Measurements from ENCODE around the gene IL17C.

IL17C gene

DNA sequence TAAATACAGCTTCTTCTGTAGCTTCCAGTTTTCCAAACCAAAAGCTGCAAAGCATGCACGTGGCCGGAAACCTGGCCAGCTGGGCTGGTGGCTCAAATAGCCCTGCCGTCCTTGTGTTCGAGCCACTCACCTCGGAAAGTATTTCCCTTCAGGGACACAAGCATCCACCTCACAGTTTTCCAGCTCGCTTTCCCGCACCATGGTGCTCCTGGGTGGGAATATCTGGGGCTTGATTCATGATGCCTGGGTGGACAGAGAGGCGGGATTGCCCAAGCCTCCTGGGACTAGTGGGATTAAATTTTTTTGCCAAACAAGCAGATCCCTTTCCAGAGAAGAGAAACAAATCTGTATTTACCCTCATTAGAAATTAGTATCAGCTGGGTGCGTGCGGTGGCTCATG is 31.6 kb downstream of the IL17C start:
- H3K4me3 ChIP-seq (ENCODE audit: low read depth, low read length) = no peak overlapping the region
- TF ChIP-seq, protein P1, sequence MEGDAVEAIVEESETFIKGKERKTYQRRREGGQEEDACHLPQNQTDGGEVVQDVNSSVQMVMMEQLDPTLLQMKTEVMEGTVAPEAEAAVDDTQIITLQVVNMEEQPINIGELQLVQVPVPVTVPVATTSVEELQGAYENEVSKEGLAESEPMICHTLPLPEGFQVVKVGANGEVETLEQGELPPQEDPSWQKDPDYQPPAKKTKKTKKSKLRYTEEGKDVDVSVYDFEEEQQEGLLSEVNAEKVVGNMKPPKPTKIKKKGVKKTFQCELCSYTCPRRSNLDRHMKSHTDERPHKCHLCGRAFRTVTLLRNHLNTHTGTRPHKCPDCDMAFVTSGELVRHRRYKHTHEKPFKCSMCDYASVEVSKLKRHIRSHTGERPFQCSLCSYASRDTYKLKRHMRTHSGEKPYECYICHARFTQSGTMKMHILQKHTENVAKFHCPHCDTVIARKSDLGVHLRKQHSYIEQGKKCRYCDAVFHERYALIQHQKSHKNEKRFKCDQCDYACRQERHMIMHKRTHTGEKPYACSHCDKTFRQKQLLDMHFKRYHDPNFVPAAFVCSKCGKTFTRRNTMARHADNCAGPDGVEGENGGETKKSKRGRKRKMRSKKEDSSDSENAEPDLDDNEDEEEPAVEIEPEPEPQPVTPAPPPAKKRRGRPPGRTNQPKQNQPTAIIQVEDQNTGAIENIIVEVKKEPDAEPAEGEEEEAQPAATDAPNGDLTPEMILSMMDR (IDR thresholded peaks at IDR 0.05; ENCODE audit: borderline replicate concordance, insufficient read depth, low read depth, low read length) = no peak

DNA sequence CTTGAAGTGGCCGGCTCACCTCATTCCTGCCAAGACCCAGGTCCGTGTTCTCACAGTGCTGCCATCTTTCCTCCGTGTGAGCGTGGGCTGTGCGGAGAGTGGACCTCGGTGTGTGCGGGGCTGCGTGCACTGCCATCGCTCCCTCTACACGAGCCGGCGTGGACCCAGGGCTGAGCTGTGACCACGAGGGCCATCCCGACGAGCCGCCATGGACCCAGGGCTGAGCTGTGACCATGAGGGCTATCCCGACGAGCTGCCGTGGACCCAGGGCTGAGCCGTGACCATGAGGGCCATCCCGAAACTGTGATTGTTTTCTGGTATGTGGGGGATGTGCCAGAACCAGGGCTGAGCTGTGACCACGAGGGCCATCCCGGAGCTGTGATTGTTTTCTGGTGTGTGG is 33.4 kb downstream of the IL17C start:
- H3K4me3 ChIP-seq (ENCODE audit: low read depth, low read length) = no peak overlapping the region
- TF ChIP-seq, protein P1 (IDR thresholded peaks at IDR 0.05; ENCODE audit: borderline replicate concordance, insufficient read depth, low read depth, low read length) = no peak

DNA sequence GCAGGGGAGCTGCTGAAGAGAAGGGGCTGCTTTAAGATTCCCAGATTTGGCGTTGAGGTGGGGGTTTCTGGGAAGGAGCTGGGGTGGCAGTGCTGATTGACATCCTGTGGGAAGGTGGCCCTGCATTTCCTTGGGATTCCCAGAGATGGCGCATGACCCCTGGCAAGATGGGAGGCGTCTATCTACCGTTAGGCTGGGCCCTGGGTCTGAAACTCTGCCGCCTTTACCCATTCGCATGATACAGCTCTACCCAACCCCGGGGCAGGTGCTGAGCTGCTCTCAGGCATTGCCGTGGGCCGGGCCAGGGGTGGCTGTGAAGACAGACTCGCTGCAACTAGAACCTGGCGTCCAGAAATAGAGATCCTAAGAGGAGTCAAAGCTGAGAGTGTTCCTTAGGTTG is 34.4 kb downstream of the IL17C start:
- H3K4me3 ChIP-seq (ENCODE audit: low read depth, low read length) = no peak overlapping the region
- TF ChIP-seq, protein P1 (IDR thresholded peaks at IDR 0.05; ENCODE audit: borderline replicate concordance, insufficient read depth, low read depth, low read length) = no peak

DNA sequence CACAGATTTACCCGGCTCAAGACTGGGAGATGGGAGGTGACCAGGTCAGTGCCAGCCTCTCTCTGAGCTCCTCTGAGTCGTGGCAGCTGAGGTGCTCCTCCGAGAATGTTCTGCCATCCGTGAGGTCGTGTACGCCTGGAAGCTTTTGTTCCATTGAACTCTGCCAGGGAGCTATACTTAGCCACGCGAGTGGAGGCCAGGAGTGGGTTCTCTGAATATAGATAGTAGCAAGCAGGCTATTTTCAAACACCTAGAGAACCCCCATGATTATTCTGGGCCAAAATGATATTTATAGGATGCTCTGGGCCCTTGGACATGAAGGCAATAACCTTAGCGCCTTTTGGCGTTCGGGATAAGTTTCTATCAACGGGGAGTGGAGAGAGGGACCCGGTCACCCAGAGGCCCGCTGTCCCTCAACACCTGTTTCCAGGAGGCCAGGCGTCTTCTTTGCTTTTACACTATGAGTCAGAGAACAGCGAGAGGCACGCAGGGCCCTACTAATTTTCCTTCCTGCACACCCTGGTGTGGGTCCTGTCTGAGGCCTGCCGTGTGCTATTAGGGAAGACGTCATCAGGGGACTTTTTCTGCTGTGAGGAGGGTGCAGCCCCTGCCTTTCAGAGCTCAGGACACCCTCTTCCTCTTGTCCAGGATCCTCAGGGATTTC is 35.5 kb downstream of the IL17C start:
- H3K4me3 ChIP-seq (ENCODE audit: low read depth, low read length) = no peak overlapping the region
- TF ChIP-seq, protein P1 (IDR thresholded peaks at IDR 0.05; ENCODE audit: borderline replicate concordance, insufficient read depth, low read depth, low read length) = no peak

DNA sequence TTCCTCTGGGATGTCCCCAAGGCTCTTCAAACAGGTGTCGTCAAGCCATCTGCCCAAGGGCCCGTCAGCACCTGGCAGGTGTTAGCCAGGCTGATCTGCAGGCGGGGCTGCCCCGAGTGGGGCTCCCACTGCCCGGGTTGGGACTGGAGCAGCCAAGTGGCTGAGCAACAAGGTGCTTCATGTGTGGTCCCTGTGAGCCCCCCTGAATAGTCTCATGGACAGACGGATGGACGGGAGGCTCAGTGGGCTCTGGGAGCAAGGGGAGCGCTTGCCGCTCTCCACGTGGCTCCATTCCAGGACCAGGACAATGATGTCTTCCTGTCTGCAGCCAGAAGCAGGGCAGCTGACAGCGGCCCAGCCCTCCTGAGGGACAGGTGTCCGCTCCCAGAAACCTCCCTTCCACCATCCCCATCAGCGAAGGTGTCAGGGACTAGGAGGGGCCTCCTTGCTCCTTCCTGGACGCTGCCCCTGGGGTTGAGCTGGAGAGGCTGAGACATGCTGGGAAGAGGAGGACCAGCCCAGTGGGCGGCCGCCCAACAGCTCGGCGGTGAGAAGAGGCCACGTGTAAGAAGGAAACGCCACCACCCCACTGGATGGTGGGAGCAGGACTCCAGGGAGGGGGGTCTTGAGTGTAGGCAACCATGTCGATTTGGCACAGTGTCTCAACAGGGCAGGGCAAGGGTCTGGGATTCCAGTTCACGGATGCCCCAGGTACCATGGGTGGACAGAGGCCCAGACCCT is 38.3 kb downstream of the IL17C start:
- TF ChIP-seq, protein P1 (IDR thresholded peaks at IDR 0.05; ENCODE audit: borderline replicate concordance, insufficient read depth, low read depth, low read length) = no peak
- no peak overlapping the region for H3K4me3 ChIP-seq (ENCODE audit: low read depth, low read length)

DNA sequence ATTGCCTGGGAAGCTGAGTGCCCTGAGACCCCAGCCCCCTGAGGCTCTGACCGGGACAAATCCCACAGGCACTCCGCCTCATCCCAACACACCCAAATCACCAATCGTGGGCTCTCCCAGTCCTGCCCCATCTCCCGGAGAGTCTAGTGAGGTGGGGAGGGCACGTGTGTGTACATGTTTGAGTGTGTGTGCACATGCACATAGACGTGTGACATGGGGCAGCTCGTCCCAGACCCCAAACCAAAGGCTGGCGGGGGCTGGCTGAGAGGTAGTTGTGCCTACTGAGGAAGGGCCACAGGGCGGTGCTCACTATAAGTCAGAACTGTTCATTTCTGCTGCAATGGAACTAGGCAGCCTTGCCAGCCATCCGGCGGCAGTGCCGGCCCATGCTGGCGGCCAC is 39.3 kb downstream of the IL17C start:
- H3K4me3 ChIP-seq (ENCODE audit: low read depth, low read length) = no peak overlapping the region
- TF ChIP-seq, protein P1 (IDR thresholded peaks at IDR 0.05; ENCODE audit: borderline replicate concordance, insufficient read depth, low read depth, low read length) = no peak

All from GM12875 (cell line).